Nephron progenitor cell (in vitro differentiated cells): ENCODE results near the gene CCDC157.

Experiments
- DNase-seq: peaks from one replicate; pipeline ENCODE4 v3.0.0; 2021
- H3K27ac Mint-ChIP-seq: 2 replicates; pipeline ENCODE4 v1.8.0; 2021; ENCODE audit warnings: mild to moderate bottlenecking, moderate library complexity, mixed read lengths
- H3K27me3 Mint-ChIP-seq: 2 replicates; pipeline ENCODE4 v1.8.0; 2021; ENCODE audit warnings: mild to moderate bottlenecking, low read depth, mixed read lengths; ENCODE audit not compliant: poor library complexity
- H3K36me3 Mint-ChIP-seq: 2 replicates; pipeline ENCODE4 v1.8.0; 2021; ENCODE audit warnings: low read depth, mixed read lengths
- H3K4me1 Mint-ChIP-seq: 2 replicates; pipeline ENCODE4 v1.8.0; 2021; ENCODE audit warnings: mixed read lengths
- H3K4me3 Mint-ChIP-seq: 2 replicates; pipeline ENCODE4 v1.8.0; 2021; ENCODE audit warnings: mild to moderate bottlenecking, moderate library complexity, mixed read lengths
- H3K9me3 Mint-ChIP-seq: 2 replicates; pipeline ENCODE4 v1.8.0; 2021; ENCODE audit warnings: mild to moderate bottlenecking, moderate library complexity, mixed read lengths
- CTCF ChIP-seq: fragments of 200-600 bp; sonication (generic); IDR thresholded peaks from 2 replicates; pipeline ENCODE4 v1.5.0; 2021; ENCODE audit warnings: antibody characterized with exemption

CCDC157 gene

GRCh38 chr22:30317778-30318177 is 39.0 kb upstream of the CCDC157 start:
- Mint-ChIP-seq H3K36me3 (no peaks in the 10 kb centered on the region), H3K4me3 (no peak overlapping the region), H3K9me3 (no peaks in the 10 kb centered on the region), H3K27me3 (peaks cover 3% of the 10 kb centered on the region), H3K4me1 (peaks cover 29% of the 10 kb centered on the region), H3K27ac (no peak overlapping the region)
- no peak for DNase-seq
- no peak for TF ChIP-seq CTCF

- Mint-ChIP-seq H3K27me3 (peaks cover 3% of the 10 kb centered on the region), H3K9me3 (no peaks in the 10 kb centered on the region), H3K36me3 (no peaks in the 10 kb centered on the region), H3K27ac (no peak overlapping the region), H3K4me1 (peaks cover 23% of the 10 kb centered on the region), H3K4me3 (no peak overlapping the region)
- no peak for TF ChIP-seq CTCF
- no peak for DNase-seq
These were observed 37.9 kb upstream of the CCDC157 start for GRCh38 chr22:30318799-30319419.

GRCh38 chr22:30320021-30320556 is 36.7 kb upstream of the CCDC157 start:
- H3K27ac Mint-ChIP-seq = no peak overlapping the region
- TF ChIP-seq CTCF = no peak
- H3K27me3 Mint-ChIP-seq = peaks cover 3% of the 10 kb centered on the region
- H3K4me1 Mint-ChIP-seq = peaks cover 22% of the 10 kb centered on the region
- H3K36me3 Mint-ChIP-seq = no peaks in the 10 kb centered on the region
- no peak for DNase-seq
- H3K4me3 Mint-ChIP-seq = no peak overlapping the region
- no peaks in the 10 kb centered on the region for H3K9me3 Mint-ChIP-seq

GRCh38 chr22:30321461-30321860 is 35.3 kb upstream of the CCDC157 start:
- H3K27me3 Mint-ChIP-seq = peaks cover 3% of the 10 kb centered on the region
- DNase-seq = no peak
- H3K36me3 Mint-ChIP-seq = no peaks in the 10 kb centered on the region
- H3K4me3 Mint-ChIP-seq = no peak overlapping the region
- H3K4me1 Mint-ChIP-seq = peaks cover 21% of the 10 kb centered on the region
- no peak for TF ChIP-seq CTCF
- no peaks in the 10 kb centered on the region for H3K9me3 Mint-ChIP-seq
- no peak overlapping the region for H3K27ac Mint-ChIP-seq

GRCh38 chr22:30323246-30323645 is 33.6 kb upstream of the CCDC157 start:
- Mint-ChIP-seq H3K4me1 (peaks cover 29% of the 10 kb centered on the region), H3K27me3 (peaks cover 3% of the 10 kb centered on the region), H3K9me3 (no peaks in the 10 kb centered on the region), H3K36me3 (no peaks in the 10 kb centered on the region), H3K27ac (no peak overlapping the region), H3K4me3 (no peak overlapping the region)
- TF ChIP-seq CTCF = no peak
- DNase-seq = no peak

- TF ChIP-seq CTCF = no peak
- H3K4me1 Mint-ChIP-seq = peaks cover 29% of the 10 kb centered on the region
- no peaks in the 10 kb centered on the region for H3K36me3 Mint-ChIP-seq
- DNase-seq = no peak
- H3K27me3 Mint-ChIP-seq = peaks cover 6% of the 10 kb centered on the region
- no peak overlapping the region for H3K4me3 Mint-ChIP-seq
- no peaks in the 10 kb centered on the region for H3K9me3 Mint-ChIP-seq
- H3K27ac Mint-ChIP-seq = no peak overlapping the region
These were observed 32.6 kb upstream of the CCDC157 start for GRCh38 chr22:30324014-30324730.
